Retinal pigment epithelial cell (primary cell): ENCODE results near the gene GPI.
A peak's percentile ranks its signal among the peaks of the same experiment; 100 is the strongest.

Experiments used
- DNase-seq: peaks from one replicate; pipeline ENCODE4 v3.0.0-alpha.2; 2010; ENCODE audit warnings: low read depth
- H3K4me3 ChIP-seq: 2 replicates; pipeline ENCODE4 v1.5.1; 2011; ENCODE audit warnings: mild to moderate bottlenecking, low read length, control low read depth, moderate library complexity
- CTCF ChIP-seq: conservative IDR thresholded peaks from 2 replicates; pipeline ENCODE4 v1.5.1; 2011; ENCODE audit warnings: low read depth, low read length, control low read depth, inconsistent platforms

GPI gene

GRCh38 chr19:34360354-34360909, 4.6 kb upstream of the GPI start:
- no peak for TF ChIP-seq CTCF
- no peak for DNase-seq
- H3K4me3 ChIP-seq: no peak overlapping the region

GRCh38 chr19:34362679-34363069, 2.3 kb upstream of the GPI start:
- no peak for DNase-seq
- H3K4me3 ChIP-seq: no peak overlapping the region
- no peak for TF ChIP-seq CTCF

- no peak for DNase-seq
- no peak overlapping the region for H3K4me3 ChIP-seq
- TF ChIP-seq CTCF: no peak
Measured at GRCh38 chr19:34363094-34363493, 1.9 kb upstream of the GPI start.

DNA sequence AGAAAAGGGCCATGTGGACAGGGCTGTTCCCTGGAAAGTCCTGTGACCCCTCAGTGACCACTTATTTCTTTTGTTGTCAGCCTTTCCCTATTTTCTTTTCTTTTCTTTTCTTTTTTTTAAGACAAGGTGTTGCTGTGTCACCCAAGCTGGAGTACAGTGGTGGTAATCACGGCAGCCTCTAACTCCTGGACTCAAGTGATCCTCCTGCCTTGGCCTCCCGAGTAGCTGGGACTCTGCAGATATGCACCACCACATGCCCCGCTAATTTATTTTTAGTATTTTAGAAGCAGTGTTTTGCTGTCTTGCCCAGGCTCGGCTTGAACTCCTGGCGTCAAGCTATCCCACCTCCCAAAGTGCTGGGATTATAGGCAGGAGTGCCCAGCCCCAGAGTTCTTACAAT, 1.1 kb upstream of the GPI start:
- DNase-seq: no peak
- H3K4me3 ChIP-seq: no peak overlapping the region

GRCh38 chr19:34364462-34364829, 550 bp upstream of the GPI start:
- peak overlapping the region; percentile 63 for H3K4me3 ChIP-seq
- TF ChIP-seq CTCF: no peak
- DNase-seq: no peak

More for the DNA sequence above, 1.1 kb upstream of the GPI start:
- no peak for TF ChIP-seq CTCF

DNA sequence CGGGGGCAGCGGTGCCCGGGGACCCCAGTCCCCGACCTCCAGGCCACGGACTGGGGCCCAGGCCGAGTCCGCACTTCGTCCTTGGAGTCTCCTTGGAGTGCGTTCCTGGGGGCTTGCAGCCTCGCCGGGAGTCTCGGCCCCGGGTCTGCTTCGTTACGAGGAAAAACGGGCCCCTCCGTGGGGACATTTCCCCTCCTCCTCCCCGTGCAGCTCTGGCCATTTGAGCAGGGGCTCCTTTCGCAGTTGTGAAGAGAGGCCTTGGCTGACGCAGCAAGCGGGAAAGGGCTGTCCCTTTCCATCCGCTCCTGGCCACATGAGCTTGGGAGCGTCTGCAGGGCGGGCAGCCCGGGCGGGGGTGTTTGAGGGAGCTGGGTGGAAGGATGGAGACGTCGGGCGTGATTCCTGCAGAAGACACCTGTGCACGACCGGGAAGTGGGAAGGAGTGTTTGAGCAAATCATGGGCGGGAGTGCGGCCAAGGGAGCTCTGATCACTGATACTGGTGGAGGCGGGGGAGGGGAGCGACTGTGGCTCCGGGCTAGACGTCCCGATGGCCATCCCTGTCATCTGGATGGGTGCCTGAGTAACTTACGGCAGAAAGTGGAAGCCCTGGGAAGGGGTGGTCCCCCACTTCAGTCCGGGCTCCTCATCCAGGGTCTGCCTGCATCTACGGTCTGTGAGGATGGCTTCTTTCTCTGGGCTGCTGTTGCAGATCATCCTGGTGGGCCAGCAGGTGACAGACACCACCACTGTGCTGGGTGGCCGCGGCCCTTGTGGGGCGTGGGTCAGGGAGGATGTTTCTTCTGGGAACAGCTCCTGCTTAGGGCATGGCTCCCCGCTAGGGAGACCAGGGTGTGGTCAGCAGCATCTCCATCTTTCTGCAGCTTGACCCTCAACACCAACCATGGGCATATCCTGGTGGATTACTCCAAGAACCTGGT, 736 bp downstream of the GPI start:
- H3K4me3 ChIP-seq: peak overlapping the region; percentile 63
- DNase-seq: no peak
- no peak for TF ChIP-seq CTCF
